Activated T-helper 9 cell treated with anti-CD3 and anti-CD28 coated beads, Interleukin-2, amount 50 U/mL, for 16 hours (primary cell): ENCODE measurements around the gene RASA3.
A peak's percentile ranks its signal among the peaks of the same experiment; 100 is the strongest.

ENCODE experiments used
- DNase-seq: peaks from one replicate; pipeline ENCODE4 v3.0.0-alpha.2; 2020; ENCODE audit warnings: low read depth

RASA3 gene

DNA sequence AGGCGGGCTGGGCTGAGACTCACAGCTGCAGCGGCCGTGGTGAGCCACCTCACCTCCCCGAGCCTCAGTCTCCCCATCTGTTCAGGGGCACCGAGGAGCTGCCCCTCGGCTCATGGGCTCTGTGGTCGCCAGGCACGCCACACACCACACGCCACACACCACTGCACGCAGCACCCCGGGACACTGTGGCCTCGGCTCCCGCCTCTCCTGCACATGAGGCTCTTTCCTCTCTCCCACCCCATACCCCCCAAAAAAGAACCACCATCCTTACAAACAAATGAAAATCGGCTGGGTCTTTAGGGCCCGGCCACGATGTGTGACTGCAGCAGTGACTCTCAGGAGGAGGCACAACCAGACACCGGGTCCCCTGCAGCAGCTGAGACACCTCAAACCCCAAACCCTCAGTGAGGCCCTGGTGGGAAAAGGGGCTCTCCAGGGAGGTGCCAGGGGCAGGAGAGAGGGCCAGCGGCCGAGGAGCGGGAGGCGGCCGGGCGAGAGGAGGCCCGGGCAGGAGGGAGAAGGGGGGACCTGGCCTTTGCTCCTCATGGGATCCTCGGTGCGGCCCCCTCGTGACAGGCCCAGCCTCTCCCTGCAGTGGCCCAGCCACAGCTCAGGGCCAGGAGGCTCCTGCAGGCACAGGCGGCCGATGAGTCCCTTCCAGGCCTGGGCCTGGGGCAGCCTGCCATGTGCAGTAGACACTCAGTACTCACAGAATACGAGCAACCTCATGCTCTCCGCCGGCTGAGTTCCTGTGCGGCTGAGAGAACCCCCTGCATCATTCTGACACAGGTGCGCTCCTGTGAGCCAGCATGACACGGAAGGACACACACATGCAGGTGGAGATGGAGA, 66.3 kb downstream of the RASA3 start:
- DNase-seq: no peak

DNA sequence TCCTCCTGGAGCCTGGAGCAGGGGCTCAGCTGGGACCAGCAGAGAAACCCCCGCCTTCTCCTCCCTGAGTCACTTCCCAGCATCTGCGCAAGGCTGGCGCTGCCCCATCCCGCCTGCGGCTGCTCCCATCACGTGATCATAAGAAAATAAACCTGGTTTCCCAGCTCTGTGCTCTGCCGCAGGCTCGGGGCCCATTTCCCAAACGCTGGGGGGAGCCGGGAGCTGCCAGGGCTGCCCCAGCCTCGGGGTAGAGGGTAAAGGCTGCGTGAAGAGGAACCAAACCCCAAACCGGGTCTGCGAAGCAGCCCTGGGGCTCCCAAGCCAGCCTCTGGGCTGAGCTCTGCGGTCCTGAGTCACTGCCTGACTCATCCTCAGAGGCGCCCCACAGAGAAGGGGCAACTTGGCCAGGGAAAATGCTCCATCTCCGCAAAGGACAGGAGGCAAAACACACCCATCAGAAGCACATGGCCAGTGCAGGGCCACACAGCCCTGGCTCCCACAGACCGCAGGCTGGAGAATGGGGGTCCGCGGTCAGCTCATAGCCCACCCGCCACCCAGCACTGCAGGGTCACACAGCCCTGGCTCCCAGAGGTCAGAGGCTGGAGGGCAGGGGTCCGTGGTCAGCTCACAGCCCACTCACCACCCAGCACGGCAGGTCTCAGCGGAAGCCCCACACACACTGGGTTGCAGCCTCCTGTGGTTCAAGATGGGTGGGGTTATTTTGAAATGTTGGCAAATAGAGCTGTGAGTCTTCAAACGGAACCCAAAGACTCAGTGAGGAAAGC, 67.1 kb downstream of the RASA3 start:
- peak; percentile 68 for DNase-seq

DNA sequence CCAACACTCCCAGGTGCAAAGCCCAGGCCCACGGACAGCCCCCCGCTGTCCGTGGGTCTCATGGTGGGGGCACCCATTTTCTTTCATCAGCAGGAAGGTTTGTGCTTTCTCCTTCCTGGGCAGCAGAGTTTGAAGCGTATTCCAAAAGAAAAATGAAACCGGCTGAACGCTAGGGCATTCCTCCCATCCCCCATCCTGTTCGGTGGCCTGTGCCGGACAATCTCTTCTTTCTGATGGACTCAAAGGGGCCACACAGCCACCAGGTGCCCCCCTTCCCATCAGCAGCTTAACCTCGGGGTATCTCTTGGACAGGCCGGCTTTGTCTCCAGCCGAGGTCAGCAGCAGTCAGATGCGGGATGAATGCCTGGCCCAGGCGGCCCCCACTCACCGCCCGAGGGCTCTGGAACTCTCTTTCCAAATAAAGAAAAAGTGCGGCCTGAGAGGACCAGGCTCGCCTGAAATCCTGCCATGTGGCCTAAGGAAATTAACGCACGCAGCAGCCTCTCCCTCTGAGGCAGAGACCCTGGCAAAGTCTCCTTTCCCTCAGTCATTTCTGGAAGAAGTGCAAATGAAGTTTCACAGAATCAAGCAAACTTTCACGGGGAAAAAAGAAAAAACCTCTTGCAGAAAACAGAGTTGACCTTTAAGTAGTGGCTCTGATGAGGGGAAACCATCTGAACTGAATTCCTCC, 67.8 kb downstream of the RASA3 start:
- DNase-seq: no peak

DNA sequence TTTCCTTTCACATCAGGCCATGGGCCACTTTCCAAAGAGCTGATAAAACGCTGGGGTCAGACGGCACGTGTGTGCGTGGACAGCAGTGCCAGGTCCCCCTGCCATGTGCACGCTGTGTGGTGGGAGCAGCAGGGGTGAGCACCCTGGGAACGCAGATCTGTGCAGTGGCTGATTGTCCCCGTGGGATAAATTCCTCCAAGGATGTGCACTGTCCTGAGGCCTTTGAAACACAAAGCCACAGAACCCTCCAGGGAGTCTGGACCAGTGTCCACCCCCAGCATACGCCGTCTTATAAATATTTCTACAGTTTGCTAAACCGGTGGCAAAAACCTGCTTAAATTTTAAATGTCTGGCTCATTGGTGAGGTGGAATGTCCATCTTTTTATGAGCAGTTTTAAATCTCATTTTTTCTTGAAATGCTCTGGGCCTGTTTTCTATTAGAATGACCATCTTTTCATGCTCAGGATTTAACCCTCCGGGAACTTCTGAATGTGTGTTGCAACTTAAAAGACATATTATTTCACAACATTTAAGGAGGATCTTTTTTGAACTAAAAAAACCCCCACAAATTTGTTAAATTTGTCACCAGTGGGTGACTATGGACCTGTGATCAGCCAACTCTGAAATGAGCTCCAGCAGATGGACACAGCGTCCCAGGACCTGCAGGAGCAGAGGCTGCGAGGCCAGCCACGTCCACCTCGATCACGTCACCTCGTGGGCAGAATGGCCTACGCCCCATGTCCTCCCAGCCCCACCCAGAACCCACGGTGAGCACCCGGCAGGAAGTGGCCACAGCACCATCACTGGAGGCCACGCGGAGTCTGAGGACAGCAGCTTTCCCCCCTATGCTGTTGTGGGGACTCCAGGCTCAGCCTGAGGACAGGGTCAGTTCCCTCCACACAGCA, 68.6 kb downstream of the RASA3 start:
- no peak for DNase-seq

DNA sequence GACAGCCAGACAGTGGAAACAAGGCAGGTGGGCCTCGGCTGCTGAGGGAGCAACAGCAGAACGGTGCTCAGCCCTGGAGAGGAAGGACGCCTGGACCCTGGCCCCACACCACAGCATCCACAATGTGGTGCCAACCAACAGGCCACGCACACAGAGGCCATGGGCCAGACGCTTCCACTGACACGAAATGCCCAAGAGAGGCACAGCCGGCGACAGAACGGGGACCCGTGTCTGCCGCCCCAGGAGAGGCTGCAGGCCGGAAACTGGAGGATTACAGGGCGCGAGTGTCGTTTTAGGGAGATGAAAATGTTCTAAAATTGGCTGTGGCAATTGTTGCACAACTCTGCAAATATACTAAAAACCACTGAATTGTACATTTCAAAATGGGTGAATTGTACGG, 69.7 kb downstream of the RASA3 start:
- DNase-seq: no peak

DNA sequence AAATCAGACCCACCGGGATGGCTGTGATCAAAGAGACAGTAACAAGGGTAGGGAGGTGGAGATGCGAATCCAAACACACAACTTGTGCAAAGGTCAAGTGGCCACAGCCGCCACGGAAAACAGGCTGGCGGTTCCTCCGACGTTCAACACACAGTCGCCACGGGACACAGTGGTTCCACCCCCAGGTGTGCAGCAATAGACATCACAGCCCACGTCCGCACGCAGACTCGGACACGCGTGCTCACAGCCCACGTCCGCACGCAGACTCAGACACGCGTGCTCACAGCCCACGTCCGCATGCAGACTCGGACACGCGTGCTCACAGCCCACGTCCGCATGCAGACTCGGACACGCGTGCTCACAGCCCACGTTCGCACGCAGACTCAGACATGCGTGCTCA, 70.1 kb downstream of the RASA3 start:
- no peak for DNase-seq

DNA sequence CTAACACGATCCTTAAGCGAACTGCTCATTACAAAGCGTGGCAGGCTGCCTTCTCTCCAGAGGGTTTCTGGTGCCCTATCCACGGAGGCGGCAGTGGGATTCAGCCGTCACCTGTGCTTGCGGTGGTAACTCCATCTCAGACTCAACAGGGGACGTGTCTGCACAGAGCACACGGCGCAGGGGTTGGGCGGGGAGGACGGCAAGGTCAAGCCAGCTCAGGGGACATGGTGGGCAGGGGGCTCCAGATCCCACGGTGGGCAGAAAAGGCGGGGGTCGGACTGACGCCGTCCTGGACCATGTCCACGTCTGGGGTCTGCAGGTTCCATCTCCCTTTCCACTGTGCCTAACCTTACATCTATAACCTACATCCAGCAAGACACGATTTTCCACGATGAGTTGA, 70.7 kb downstream of the RASA3 start:
- DNase-seq: no peak

DNA sequence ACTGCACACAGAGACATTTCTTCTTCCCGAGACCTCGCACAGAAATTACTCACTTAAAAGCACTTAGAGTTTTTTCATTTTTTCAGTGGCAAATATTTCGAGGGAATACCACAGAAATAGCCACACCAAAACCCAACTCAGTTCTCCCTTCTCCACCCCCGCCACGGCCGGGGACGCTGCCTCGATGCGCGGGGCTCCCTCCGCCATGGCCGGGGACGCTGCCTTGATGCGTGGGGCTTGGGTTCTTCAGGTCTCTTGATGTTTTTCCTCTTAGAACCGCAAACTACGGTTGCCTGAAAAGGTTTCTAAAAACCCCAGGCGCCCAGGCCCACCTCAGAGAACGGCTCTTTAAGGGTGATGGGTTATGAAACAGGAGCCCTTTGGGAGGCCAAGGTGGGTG, 71.4 kb downstream of the RASA3 start:
- no peak for DNase-seq

DNA sequence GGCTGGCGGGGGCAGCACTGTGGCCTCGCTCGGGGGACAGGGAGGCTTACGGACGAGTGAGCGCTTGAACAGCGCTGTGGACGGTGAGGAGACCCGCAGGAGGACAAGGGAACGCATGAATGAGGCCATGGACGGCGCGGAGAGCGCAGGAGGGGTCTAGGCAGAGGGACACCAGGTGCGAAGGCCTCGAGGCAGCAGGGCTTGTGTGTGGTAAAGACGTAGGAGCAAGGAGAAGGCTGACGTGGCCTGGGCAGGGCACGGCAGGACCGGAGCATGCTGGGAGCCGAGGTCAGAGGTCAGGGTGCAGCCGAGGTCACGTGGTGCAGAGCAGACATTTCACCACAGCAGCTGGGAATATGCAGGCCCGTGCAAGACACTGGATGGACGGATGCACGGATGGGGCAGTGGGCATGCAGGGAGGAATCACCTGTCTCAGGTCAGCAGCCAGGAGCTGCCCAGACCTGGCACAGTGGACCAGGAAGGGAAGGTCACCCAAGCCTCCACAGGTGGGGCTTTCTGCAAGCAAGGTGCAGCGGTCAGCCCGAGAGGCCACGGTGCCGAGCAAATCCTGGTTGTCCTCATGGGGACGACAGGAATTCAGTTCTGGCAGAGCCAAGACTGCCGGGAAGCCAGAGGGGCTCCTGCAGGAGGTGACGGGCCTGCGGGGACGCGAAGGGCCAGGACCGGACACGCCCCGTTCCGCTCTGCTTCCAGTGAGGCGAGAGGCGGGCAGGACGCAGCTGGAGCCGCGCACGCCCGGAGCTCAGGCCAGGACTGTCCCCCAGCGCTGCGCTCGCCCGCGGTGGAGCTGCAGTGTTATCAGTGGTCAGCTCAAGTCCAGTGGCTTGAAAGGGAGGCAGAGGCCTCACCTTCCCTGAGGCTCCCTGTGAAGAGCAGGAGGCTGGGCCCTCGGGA, 72.2 kb downstream of the RASA3 start:
- no peak for DNase-seq

DNA sequence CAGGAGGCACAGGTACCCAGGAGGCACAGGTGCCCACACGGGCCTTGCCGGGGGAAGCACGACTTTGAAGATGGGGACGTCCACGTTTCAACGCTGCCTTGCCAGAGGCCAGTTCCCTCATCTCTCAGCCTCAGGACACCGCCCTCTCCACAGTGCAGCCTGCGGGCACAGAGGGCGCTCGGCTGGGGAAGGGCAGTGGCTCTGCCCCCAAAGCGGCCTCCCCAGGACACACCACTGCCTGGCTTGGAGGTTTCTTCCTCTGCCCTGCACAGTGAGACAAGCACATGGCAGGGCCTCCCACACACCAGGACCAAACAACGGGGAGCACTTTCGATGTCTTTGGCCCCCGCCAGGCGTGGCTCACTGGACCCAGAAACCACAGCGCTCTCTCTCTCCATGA, 73.0 kb downstream of the RASA3 start:
- DNase-seq: no peak

DNA sequence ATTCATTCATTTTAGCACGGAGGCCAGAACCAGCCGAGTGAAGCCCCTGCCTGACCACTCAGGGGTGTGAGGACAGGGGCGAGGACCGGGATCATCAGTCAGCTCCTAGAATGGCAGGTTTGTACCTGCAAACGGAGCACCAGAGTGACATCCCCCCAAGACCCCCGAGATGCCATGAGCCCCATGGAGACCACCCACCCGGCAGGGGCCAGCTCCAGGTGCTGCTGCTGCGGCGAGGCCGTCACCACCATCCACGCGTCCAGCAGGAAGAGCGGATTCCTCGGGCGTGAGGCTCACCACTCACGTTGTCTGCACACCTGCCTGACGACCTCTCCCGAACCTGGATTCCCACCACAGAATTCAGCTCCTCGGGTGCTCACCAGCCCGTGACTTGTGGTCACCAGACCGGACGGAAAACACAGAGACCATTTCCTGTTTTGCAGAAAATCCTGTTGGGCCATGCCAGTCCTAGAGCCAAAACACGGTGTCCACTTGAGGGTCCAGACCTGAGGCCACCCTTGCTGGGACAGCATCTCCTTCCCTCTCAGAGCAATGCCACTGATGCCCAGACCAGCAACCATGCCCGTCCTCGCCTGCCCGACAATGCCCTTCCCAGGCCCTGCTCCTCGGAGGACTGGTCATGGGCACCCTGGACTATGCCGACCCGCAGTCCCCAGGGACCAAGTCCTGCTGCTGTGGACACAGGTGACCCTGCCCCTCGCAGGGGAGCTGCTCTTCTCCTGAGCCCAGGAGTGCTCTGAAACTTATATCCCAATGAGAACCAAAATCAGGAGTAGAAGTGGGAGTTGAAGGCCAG, 74.2 kb downstream of the RASA3 start:
- no peak for DNase-seq

DNA sequence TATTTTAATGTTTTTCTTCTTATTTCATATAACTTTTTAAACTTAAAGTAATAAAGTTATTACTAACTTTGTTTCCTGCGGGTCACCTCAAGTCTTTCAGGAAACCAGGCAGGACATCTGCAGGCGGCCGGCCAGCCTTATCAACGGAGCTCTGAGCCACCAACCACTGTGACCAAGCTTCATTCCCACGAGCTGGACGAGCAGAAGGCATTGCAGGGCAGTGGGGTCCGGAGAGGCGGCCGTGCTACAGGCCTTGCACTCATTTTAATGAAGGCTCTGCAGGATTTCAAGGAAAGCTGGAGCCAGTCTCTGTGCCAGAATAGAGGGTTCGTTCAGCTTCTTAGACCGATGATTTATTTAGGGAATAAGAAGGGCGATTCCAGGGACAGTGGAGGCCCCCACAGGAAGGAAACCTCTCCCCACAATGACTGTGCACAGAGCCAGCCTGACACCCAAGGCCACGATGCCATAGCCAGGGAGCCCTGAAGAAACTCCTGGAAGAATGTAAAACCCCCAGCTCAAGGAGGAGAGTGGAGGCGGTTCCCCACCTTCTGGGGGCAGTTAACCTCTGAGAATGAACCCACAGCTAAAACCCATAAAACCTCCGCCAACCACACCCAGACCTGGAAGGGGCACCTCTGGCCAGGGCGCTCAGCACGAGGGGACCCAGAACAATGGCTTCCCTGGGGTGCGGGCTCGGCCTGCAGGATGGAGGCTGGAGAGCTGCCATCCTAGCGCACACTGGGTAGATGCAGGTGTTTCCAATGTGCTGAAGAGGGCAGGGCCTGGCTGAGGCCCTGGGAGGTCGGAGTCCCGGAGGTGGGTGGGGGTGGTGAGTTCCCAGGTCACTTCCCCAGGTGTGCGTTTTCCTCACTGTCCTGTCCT, 75.0 kb downstream of the RASA3 start:
- no peak for DNase-seq

DNA sequence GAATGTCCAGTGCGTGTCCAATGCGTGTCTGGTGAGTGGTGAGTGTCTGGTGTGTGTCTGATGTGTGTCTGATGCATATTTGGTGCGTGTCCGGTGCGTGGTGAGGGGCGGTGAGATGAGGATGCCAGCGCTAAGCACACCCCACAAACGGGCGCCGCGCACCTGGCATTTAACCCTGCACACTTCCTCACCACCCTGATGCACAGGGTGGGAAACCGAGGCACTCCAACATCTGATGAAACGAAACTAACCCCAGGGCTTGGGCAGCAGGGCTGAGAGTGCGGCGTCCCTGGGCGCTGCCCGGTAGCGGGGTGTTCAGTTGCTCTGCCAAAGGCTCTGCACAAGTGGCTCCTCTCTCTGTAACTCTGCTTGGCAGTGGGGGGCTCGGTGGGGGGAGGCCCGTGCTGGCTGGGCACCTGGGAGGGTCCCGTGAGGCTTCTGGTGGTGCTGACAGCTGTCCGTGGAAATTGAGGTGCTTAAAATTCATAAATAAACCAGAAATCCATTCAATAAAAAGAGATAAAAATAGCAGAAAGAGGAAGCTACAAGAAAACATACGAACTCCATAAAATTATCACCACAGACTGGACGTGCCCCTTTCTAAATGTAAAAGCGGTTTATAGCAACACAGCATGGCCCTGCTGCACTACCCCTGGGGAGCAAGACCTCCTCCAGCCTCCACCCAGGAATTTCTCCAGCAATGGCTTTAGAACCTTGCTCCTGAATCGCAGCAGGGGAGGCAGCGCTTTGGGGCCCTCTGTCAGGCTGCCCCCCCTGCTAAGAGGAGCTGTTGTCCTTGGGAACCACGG, 76.0 kb downstream of the RASA3 start:
- DNase-seq: no peak

DNA sequence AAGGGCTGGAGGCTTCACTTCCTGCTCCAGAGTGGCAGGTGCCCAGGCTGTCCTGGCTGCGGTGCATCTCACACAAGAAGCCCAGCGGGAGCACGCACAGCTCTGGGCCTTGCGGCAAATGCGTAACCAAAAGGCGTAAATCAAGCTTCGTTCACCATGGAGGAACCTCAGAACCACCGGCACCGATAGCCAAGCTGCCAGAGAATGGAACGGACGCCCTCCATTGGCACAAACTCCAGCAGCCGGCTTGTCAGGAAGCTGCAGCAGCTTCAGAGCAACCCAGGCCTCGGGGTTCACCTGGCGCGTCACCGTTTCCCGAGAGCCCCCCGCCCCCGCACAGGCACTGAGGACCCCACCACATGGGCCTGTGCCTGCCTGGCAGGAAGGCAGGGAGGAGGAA, 76.7 kb downstream of the RASA3 start:
- no peak for DNase-seq

DNA sequence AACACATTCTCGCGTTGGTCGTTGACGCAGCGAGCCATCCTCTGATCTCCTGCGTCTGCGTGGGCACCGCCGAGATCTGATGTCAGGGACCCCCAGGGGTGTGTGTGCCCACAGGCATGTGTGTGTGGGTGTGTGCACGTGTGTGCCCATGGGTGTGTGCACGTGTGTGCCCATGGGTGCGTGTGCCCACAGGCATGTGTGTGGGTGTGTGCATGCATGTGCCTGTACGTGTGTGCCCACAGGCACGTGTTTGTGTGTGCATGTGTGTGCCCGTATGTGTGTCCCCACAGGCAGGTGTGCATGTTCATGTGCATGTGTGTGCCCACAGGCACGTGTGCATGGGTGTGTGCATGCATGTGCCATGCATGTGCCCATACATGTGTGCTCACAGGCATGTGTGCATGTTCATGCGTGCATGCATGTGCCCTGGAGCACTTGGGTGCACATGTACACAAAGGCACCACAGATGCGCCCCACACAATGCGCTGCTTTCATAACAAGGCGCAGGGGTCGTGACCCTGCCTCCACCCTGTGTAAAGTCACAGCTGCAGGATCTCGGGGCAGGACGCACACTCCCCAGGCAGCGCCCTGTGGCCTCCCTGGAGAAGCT, 77.5 kb downstream of the RASA3 start:
- no peak for DNase-seq

DNA sequence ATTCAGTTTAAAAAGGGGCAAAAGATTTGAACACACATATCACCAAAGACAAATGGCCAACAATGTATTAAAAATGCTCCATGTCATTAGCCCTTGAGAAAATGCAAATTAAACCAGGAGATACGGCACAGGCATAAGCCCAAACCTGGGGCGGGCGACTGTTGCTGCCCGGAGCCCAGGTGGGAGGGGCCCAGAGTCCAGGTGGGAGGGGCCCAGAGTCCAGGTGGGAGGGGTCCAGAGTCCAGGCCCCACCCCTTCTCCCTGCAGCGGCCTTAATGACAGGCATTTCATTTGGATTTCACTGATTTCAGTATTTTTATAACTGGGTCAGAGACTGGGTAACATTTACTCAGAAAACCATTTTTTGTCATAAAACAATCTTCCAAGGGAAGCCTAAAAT, 78.2 kb downstream of the RASA3 start:
- DNase-seq: no peak

DNA sequence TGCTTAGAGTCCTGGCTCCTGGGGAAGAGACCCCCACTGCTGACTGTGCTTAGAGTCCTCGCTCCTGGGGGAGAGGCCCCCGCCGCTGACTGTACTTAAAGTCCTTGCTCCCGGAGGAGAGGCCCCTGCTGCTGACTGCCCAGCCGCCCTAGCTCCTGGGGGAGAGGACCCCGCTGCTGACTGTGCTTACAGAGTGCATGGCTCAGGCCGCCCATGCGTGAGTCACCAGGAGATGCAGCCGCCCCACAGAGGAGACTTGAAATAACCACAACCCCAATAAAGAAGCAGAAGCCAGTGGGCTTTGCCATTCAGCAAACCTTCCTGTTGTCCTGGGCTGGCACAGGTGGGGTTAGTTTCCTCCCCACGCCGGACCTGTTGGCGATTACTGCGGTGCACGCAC, 79.4 kb downstream of the RASA3 start:
- no peak for DNase-seq
